Erythroblast (primary cell): Measurements from ENCODE around the gene NEU4.

Source experiments
- GATA1 ChIP-seq: IDR thresholded peaks from 2 replicates; pipeline ENCODE4 v1.6.1; 2011; ENCODE audit warnings: low read depth, mild to moderate bottlenecking, control low read depth, low read length, moderate library complexity
- POLR2A ChIP-seq: IDR thresholded peaks from 2 replicates; pipeline ENCODE4 v1.6.1; 2011; ENCODE audit warnings: mild to moderate bottlenecking, low read length

GRCh38 chr2:241763551-241764274 is 45.3 kb upstream of the NEU4 start:
- TF ChIP-seq POLR2A = no peak
- TF ChIP-seq GATA1 = no peak
